OCI-LY7 (cell line): Measurements from ENCODE around the gene OR6N2.

Experiments
- CTCF ChIP-seq: fragments of 200-600 bp; sonication (generic); conservative IDR thresholded peaks from 2 replicates; pipeline ENCODE4 v1.5.1; 2014; ENCODE audit warnings: mild to moderate bottlenecking, antibody characterized with exemption, low read length, moderate library complexity, mixed read lengths
- EZH2phosphoT487 ChIP-seq: fragments of 200-600 bp; sonication (generic); IDR thresholded peaks from 2 replicates; pipeline ENCODE4 v1.6.1; 2018; ENCODE audit warnings: low read depth, borderline replicate concordance, mild to moderate bottlenecking, mixed run types, antibody characterized with exemption, low read length, moderate library complexity, mixed read lengths

- TF ChIP-seq CTCF = no peak
- TF ChIP-seq EZH2phosphoT487 = no peak
These were observed 22.7 kb upstream of the OR6N2 start for GRCh38 chr1:158803678-158804077.
